Osteoblast (primary cell): ENCODE measurements around the gene CHTOP. TPM values are rescaled to one million over a fixed set of nuclear protein-coding genes. Genes with fewer than 3 reads are reported as not detected.

Experiments
- DNase-seq: peaks from one replicate; pipeline ENCODE4 v3.0.0; 2011; ENCODE audit warnings: low spot score, mixed read lengths; ENCODE audit not compliant: insufficient read length; ENCODE audit errors: missing footprints
- H2AFZ ChIP-seq: 2 replicates; pipeline ENCODE4 v1.6.0; 2011; ENCODE audit warnings: mild to moderate bottlenecking, low read length
- H3K27ac ChIP-seq: 2 replicates; pipeline ENCODE4 v1.5.1; 2011; ENCODE audit warnings: mild to moderate bottlenecking, low read depth, low read length, moderate library complexity
- H3K27me3 ChIP-seq: 2 replicates; pipeline ENCODE4 v1.6.0; 2012; ENCODE audit warnings: mild to moderate bottlenecking, control low read depth, inconsistent platforms, low read length, moderate library complexity; ENCODE audit not compliant: insufficient read depth
- H3K36me3 ChIP-seq: 2 replicates; pipeline ENCODE4 v1.5.1; 2011; ENCODE audit warnings: mild to moderate bottlenecking, low read length, control low read depth, moderate library complexity; ENCODE audit not compliant: insufficient read depth
- H3K4me1 ChIP-seq: 2 replicates; pipeline ENCODE4 v1.5.1; 2011; ENCODE audit warnings: mild to moderate bottlenecking, low read length, control low read depth, moderate library complexity; ENCODE audit not compliant: insufficient read depth
- H3K4me2 ChIP-seq: 2 replicates; pipeline ENCODE4 v1.6.0; 2011; ENCODE audit warnings: mild to moderate bottlenecking, low read length; ENCODE audit not compliant: insufficient read depth
- H3K4me3 ChIP-seq: fragments of 200-600 bp; sonication (generic); 3 replicates; pipeline ENCODE4 v1.5.1; 2012; ENCODE audit warnings: mild to moderate bottlenecking, low read length, inconsistent platforms; ENCODE audit not compliant: insufficient read depth
- H3K79me2 ChIP-seq: 2 replicates; pipeline ENCODE4 v1.6.0; 2012; ENCODE audit warnings: mild to moderate bottlenecking, low read length, control low read depth, inconsistent platforms; ENCODE audit not compliant: insufficient read depth
- H3K9me3 ChIP-seq: 2 replicates; pipeline ENCODE4 v1.5.1; 2011; ENCODE audit warnings: low read depth, low read length, control low read depth
- H4K20me1 ChIP-seq: 2 replicates; pipeline ENCODE4 v1.6.0; 2012; ENCODE audit warnings: mild to moderate bottlenecking, low read length, control low read depth; ENCODE audit not compliant: insufficient read depth
- CTCF ChIP-seq: IDR thresholded peaks from 2 replicates; pipeline ENCODE4 v1.5.1; 2011; ENCODE audit warnings: mild to moderate bottlenecking, low read depth, low read length, moderate library complexity; ENCODE audit errors: extremely low read depth
- total RNA-seq: library from RNA; depleted of rRNA; stranded (reverse); fragments of >200 nt; gene quantifications from 2 replicates; pipeline ENCODE4 v1.2.3, GENCODE V29; 2012

The CHTOP gene
- total RNA-seq, 1 donor, result 40.9 TPM

GRCh38 chr1:153659175-153659534 is 25.3 kb downstream of the CHTOP start:
- Histone ChIP-seq H3K79me2 (peaks cover 18% of the 10 kb centered on the region), H3K27ac (peak overlapping the region; percentile 69), H3K27me3 (no peaks in the 10 kb centered on the region), H3K4me2 (peak overlapping the region; percentile 96), H3K36me3 (peaks cover 36% of the 10 kb centered on the region), H4K20me1 (peaks cover 3% of the 10 kb centered on the region), H2AFZ (peak overlapping the region; percentile 84), H3K4me1 (peaks cover 18% of the 10 kb centered on the region), H3K9me3 (no peaks in the 10 kb centered on the region), H3K4me3 (peak overlapping the region; percentile 80)
- TF ChIP-seq CTCF, result no peak
- no peak for DNase-seq

GRCh38 chr1:153659656-153660055 is 25.8 kb downstream of the CHTOP start:
- DNase-seq, result no peak
- H3K79me2 ChIP-seq, result peaks cover 20% of the 10 kb centered on the region
- TF ChIP-seq CTCF, result no peak
- peaks cover 18% of the 10 kb centered on the region for H3K4me1 ChIP-seq
- no peaks in the 10 kb centered on the region for H3K27me3 ChIP-seq
- H4K20me1 ChIP-seq, result peaks cover 3% of the 10 kb centered on the region
- H3K9me3 ChIP-seq, result no peaks in the 10 kb centered on the region
- no peak overlapping the region for H3K27ac ChIP-seq
- H3K36me3 ChIP-seq, result peaks cover 41% of the 10 kb centered on the region
- H2AFZ ChIP-seq, result no peak overlapping the region
- H3K4me2 ChIP-seq, result peak overlapping the region; percentile 96
- peak overlapping the region; percentile 80 for H3K4me3 ChIP-seq

DNA sequence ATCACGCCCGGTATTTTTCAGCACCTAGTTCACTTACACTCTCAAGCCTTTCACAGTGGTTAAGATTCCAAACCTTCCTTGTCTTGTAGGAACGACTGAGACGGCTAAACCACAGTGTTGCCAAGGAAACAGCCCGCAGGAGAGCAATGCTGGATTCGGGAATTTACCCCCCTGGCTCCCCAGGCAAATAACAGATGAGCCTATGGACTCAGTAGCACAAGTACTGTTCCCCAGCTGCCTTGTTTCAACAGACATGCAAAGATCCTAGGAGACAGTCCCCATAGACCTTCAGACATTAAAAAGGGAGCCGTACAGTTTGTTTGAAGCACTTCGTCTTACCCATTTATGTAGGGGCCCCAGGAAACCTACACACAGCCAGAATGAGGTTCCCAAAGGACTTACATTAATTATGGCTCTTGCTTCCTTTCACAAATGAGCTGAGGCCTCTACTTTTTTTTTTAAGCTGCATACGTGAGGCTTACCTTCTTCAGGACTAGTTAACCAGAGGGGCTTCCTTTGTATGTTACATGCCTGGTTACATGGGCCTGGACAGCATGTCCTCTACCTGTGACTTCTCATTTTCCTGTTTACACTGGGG is 27.3 kb downstream of the CHTOP start:
- Histone ChIP-seq H3K4me3 (no peak overlapping the region), H3K27me3 (no peaks in the 10 kb centered on the region), H3K27ac (no peak overlapping the region), H3K4me1 (peaks cover 18% of the 10 kb centered on the region), H3K9me3 (no peaks in the 10 kb centered on the region), H2AFZ (no peak overlapping the region), H4K20me1 (peaks cover 3% of the 10 kb centered on the region), H3K79me2 (peaks cover 20% of the 10 kb centered on the region), H3K4me2 (no peak overlapping the region), H3K36me3 (peaks cover 57% of the 10 kb centered on the region)
- no peak for DNase-seq
- no peak for TF ChIP-seq CTCF

DNA sequence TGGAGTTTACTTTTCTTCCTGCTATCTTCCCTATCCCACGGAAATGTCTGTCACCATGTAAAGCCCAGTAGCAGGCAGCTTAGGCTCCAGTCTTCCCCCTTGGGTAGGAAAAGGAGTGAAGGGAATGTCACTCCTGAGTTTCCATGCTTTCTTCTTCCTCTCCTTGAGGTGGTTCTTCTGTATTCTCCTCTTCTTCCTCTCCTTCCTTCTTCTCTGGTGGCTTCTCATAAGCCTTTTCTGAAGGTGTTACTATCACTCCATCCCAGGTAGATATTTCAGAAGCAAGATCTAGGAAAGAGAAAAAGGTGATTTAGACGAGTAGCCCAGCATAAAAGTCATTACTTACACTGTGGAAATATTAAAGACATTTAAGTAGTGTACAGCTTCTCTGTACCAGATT is 28.4 kb downstream of the CHTOP start:
- no peak overlapping the region for H3K4me3 ChIP-seq
- H3K4me1 ChIP-seq, result peaks cover 18% of the 10 kb centered on the region
- H3K27me3 ChIP-seq, result no peaks in the 10 kb centered on the region
- no peak overlapping the region for H3K4me2 ChIP-seq
- H4K20me1 ChIP-seq, result peaks cover 3% of the 10 kb centered on the region
- no peak for TF ChIP-seq CTCF
- no peaks in the 10 kb centered on the region for H3K9me3 ChIP-seq
- H3K27ac ChIP-seq, result peak overlapping the region; percentile 71
- peaks cover 67% of the 10 kb centered on the region for H3K36me3 ChIP-seq
- DNase-seq, result no peak
- peaks cover 23% of the 10 kb centered on the region for H3K79me2 ChIP-seq
- H2AFZ ChIP-seq, result no peak overlapping the region
